Measurements from ENCODE around the gene SGO2.
"Not testable (repeated sequence)": the region's sequence is repeated elsewhere in the genome, so short reads cannot be mapped to it uniquely, and the experiment has no call there.

SGO2 gene

DNA sequence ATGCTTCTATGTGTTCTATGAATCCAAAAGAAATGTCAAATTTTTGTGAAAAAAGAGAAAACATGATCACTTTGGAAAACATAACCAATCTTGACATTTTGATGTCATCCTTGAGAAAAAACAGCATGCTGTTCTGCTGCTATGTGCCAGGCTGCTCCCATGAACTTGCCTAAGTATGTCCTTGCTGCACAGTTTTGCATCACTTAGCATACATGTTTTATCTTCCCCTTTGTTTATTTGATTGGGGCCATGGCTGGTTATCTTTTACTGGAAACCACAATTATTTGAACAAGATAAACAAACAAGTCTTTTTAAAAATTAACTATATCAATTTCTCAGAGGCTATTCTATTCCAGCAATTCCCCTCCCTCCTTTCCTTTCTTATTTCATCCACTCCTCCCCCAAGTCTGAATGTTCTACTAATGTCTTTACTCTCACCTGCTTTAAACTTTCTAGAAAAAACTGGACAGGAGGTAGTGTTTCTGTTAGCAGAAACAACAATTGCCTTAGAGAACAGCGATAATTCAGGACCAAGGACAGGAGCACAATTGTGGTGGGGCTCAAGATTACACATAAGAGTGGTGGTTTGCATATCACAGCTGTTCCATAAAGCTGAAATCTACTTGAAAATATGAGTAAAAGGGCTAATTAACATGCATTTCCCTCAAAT lies 66.5 kb downstream of the SGO2 start:
- no peak for DNase-seq (ENCODE audit: low read depth)

DNA sequence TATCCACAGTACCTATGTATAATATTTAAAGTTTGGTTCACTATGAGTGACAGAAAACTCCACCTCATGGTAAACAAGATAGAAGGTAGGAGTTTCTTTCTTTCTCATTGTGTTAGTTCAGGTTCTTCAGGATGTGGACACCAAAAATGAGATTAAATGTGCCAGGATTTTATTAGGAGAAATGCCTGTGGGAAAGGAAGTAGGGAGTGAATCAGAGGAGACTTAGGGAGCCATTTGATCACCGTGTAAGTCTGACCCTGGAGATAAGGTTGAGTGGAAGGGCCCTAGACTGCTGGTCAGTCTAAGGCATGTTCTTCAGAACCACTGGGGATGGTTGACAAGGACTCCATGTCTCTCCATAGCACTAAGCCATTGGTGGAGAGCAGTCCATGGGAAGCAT lies 67.9 kb downstream of the SGO2 start:
- DNase-seq (ENCODE audit: low read depth): no peak

DNA sequence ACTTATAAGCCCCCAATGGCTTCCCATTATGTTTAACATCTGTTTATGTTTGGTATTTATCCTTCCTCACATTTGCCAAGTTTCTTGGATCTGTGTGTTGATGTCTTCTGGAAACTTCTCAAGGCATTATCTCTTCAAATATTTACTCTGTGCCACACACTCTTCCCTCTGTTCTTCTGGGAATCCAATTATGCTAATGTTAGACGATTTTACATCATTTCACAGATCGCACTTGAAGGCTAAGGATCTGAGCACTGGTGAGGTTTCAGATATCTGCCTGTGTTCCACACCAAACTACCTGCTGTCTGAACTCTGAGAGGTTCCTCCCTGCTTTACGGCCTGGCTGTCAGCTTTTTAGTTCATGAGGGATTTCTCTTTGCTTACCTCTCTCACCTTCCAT lies 69.9 kb downstream of the SGO2 start:
- no peak for DNase-seq (ENCODE audit: low read depth)

DNA sequence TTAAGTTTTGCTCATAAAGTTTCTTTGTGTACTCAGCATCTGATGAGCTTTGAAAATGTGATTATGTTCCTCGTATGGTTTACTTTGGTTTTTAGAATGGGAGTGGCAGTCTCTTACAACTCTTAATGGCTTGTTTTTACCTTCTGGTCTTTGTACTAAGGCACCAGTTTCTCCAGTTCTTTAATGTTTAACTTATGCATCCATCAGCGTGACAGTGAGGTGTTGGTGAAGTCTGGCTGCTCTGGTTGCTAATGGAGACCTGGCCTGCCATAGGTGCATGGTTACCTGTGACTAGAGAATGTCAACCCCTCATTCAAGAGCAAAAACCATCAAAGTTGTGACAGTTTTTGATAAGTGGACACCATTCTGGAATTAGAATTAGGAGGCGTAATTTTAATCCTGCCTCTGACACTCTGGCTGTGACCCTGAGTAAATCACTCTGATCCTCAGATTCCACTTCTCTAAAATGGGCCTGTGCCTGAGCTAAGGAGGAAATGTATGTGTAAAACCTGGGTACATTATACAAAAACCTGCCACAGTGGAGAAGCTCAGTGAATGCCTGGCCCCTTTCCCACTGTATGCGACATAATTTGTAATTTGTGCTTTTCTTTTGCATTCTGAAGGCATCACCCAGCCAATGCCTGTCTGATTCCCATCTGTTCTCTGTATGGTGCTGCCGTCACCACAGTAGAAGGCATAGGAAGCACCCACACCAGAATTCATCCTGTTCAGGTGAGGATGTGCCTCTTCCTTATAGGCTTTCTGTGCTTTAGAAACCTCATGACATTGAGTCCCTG lies 71.0 kb downstream of the SGO2 start:
- DNase-seq (ENCODE audit: low read depth): no peak

DNA sequence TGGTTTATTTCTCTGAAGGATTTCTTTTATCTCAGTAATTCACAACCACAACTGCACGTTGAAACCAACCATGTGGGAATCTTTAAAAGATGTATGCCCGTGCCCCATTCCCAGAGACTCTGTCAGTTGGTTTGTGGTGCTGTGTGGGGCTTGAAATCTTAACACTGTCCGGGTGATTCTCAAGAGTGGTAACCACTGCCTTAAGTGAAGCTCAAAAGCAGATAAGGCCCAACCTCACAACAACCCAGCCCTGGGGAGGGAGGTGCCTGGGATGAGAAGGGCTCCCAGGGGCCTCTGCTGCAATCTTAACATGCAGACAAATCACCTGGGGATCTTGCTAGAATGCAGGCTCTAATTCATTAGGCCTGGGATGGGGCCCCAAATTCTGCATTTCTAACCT lies 73.2 kb downstream of the SGO2 start:
- DNase-seq (ENCODE audit: low read depth): no peak

DNA sequence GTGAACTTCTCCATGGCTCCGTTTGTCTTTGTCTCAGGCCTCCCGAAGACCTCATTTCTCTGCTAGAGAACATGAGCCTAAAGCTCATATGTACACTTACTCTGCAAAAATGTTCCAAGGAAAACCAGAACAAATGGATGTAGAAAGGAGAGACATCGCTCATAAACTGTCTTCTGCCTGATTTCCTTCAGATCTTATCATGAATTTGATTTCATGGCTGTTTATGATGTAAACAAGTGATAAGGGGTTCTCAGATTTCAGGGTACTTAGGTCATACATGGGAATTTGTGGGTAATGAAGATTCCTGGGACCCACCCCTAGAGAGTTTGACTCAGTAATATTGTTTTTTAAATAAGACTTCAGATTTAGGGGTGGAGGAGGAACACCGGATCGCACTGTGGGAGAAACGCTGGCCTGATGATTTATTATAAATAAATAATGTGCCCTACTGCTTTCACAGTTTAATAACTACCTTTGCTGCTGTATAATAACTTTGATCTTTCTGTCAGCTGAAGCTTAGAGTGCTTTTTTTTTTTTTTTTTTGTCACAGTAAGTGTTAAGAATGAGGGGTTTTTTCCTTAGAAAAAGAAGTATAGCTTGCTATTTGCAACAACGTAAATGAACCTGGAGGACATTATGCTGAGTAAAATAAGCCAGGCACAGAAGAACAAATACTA lies 74.7 kb downstream of the SGO2 start:
- no peak for DNase-seq (ENCODE audit: low read depth)

DNA sequence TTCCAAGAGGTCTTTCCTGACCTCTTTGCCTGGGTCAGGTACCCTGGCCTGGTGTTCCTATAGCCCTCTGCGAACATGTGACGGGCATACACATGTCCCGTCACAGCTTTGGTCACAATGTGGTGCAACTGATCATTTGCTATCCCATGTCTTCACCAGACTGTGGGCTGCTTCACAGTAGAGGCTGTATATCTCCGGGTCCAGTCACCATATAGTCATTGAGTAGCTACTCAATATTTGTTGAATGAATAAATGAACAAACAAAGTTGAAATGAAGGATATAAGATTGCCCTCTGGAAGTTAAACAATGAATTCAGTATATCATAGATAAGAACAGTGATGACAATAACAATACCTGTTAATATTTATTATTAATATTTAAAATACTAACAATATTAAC lies 76.6 kb downstream of the SGO2 start:
- no peak for DNase-seq (ENCODE audit: low read depth)

DNA sequence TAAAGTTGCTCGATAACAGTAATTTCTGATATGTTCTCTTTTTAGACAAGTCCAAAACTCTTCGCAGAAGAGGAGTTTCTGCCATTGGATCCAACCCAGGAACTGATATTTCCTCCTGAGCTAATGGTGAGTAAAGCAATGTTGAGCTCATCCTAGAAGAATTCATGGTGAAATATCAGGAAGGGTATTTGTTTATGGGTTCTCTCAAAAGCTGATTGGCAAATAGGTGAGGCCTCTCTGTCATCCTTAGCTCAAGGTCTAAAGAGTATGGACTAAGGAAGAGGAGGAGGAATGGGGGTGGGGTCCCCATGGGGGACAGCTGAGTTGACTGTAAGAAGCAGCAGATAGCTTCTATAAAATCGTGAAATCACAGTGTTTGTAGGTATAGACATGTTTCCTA lies 78.0 kb downstream of the SGO2 start:
- no peak for DNase-seq (ENCODE audit: low read depth)

GRCh38 chr2:200604571-200605255 lies 78.7 kb downstream of the SGO2 start:
- no peak for DNase-seq (ENCODE audit: low read depth)

GRCh38 chr2:200608341-200609027 lies 82.5 kb downstream of the SGO2 start:
- DNase-seq (ENCODE audit: low read depth): no peak

GRCh38 chr2:200609028-200609614 lies 83.1 kb downstream of the SGO2 start:
- no peak for DNase-seq (ENCODE audit: low read depth)

DNA sequence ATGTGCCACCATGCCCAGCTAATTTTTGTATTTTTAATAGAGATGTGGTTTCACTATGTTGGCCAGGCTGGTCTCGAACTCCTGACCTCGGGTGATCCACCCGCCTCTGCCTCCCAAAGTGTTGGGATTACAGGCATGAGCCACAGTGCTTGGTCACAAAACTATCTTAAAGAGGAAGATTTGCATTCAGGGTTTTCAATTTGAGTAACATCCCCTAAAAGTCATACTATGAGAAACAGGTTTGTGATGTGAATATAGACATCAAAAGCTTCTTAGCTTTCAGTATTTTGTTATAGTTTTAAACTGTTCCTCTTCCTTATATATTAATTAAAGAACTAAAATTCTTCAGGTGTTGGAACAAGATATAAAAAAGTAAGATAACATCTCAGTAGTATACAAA lies 84.2 kb downstream of the SGO2 start:
- not testable (repeated sequence) for DNase-seq (ENCODE audit: low read depth)

- no peak for DNase-seq (ENCODE audit: low read depth)
Measured at GRCh38 chr2:200613692-200614091, 87.7 kb downstream of the SGO2 start.

- no peak for DNase-seq (ENCODE audit: low read depth)
Measured at GRCh38 chr2:200614249-200614648, 88.2 kb downstream of the SGO2 start.

DNA sequence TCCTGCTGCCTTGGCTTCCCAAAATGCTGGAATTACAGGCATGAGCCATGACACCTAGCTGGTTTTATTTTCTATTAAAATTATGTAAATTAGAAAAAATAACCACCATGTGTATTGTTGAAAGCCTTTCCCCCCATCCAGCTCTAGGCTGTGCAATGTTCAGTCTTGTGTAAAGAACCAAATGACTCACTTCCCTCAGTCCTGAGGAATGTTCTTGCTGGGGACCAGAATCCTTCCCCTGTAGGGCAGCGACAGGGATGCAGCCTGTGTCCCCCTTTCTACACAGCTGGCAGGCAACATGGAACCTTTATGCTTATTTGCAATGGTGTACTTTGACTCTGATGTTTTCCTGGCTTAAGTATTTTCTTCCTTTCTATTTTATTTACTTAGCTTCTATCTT lies 89.2 kb downstream of the SGO2 start:
- no peak for DNase-seq (ENCODE audit: low read depth)

DNA sequence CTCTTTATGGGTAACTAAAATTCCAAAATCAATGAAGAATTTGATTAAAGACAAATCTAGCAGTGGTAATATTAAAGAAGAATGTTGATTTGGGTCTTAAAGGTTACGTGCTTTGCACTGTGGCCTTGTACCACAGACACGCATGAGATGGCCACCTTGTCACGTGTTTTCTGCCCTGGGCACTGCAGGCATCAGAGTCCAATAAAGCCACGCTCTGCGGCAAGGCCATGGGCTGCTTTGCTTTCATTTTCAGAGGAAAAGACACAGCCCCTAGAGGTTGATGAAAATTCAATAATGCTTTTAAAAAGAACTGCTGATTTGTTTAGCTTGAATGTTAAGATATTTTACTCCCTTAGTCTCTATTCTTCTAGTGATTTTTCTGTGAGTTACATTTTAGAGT lies 90.2 kb downstream of the SGO2 start:
- no peak for DNase-seq (ENCODE audit: low read depth)

DNA sequence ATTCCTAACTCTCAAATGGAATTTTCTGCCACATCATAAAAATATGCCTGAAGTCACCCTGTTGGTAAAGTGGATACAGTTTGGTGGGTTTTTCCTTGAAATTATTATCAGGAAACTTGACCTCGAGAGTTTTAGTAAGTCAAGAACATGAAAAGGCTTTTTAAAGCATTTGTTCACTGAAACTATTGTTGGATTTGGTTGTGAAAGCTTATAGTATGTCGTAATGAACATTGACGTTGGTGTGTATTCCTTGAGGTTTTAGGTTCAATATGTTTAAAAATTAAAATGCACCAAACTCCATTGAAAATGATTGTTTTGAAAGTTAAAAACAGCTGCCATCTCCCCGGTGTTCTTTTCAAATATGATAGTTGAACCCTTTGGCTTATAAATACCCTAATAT lies 90.6 kb downstream of the SGO2 start:
- no peak for DNase-seq (ENCODE audit: low read depth)

GRCh38 chr2:200617156-200618053 lies 91.4 kb downstream of the SGO2 start:
- DNase-seq (ENCODE audit: low read depth): no peak

- no peak for DNase-seq (ENCODE audit: low read depth)
Measured at GRCh38 chr2:200618054-200618419, 92.0 kb downstream of the SGO2 start.

DNA sequence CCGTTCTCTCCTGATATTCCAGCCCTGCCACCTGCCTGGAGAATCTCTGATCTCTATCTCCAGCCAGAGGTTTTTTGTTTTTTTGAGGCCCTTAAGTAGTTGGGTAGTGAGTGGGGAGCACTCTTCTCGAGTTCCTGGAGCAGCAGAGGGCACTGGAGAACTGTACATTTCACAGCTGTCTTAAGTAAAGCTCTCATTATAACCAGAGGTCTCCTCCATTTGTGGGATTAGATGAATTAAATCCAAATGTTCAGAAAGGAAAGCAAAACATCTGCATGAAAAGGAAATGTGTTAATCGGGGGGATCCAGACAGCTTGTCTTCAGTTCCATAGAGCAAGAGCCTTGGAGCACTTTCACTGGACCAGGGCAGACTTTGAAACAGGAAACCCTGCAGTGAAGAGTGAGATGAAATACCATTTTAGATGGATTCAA lies 92.6 kb downstream of the SGO2 start:
- no peak for DNase-seq (ENCODE audit: low read depth)

- DNase-seq (ENCODE audit: low read depth): no peak
Measured at GRCh38 chr2:200619279-200619678, 93.3 kb downstream of the SGO2 start.
